CD4-positive, alpha-beta T cell treated with Interleukin-17A for 4 hours (primary cell): ENCODE measurements around the gene DNAAF2.
"Not testable (repeated sequence)": the region's sequence is repeated elsewhere in the genome, so short reads cannot be mapped to it uniquely, and the experiment has no call there.

ENCODE experiments used
- DNase-seq: peaks from one replicate; pipeline ENCODE4 v3.0.0-alpha.2; 2020; ENCODE audit warnings: mixed read lengths

Gene DNAAF2

GRCh38 chr14:49621114-49621881 lies 13.7 kb downstream of the DNAAF2 start:
- no peak for DNase-seq

DNA sequence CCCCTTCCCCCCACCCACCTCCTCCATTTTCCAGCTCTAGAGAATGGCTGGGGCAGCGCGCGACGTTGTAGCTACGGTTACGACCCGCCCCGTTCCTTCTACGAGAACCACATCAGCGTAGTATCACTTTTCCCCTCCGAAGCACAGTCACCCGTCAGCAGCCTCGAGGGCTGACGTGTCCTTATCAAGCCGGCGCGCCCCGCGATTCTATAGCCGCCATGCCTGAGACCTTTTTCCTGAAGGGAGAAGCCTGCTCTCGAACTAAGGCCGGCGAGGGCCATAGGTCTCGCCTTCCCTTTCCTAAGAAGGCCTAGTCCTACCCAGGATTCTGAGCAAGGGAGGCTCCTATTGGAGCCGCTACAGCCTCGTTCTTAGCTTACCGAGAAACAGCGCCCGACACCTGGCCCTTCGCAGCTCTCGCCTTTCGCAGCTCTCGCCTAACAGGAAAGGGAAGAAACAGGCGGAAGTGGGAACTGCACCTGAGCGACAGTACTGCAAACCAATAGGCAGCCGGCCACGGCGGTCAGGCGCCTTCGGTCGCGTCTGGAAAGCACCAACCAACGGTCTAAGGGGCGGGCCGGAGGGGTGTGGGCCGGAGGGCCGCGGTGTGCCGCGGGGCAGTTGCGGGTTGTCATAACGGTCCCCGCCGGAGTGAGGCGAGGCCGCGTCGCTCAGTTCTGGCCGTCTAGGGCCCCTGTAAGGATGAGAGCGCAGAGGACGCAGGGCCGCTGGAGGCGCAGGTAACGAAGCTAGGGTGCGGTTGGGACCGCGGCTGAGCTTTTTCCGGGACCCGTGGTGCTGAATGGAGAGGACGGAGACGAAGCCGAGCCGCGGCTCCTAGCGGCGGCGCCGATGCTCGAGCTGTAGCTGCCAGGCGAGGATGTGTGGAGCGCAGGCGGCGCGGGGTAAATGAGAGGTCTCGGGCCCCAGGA lies 14.6 kb downstream of the DNAAF2 start, which contains the start of the genes MGAT2 and RPL36AL:
Gene MGAT2, plus strand, starts transcription at position 618 of the 932 bp plus-strand sequence. CDS start 470 bp downstream, outside the sequence.
Gene RPL36AL, minus strand, starts transcription at position 445 of the 932 bp plus-strand sequence. CDS start 1,522 bp downstream, outside the sequence.
- peak; percentile 92 for DNase-seq

DNA sequence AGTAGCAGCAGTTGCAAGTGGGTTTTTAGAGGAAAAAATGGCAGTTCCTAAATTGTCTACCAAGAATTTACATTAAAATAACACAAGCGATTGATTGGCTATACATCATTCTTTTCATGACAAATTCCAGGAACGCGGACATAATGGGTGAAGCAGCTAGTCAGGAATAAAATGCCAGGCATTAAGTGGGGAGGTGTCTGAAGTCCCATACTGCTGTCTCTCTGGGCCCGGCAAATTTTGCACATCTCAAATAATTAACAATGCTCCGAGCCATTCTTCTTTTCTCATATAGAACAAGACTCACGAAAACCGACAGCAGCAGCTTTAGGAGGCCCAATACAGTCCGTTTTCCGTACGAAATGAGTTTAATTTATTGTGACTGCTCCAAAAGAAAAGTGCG lies 15.3 kb downstream of the DNAAF2 start:
- no peak for DNase-seq

DNA sequence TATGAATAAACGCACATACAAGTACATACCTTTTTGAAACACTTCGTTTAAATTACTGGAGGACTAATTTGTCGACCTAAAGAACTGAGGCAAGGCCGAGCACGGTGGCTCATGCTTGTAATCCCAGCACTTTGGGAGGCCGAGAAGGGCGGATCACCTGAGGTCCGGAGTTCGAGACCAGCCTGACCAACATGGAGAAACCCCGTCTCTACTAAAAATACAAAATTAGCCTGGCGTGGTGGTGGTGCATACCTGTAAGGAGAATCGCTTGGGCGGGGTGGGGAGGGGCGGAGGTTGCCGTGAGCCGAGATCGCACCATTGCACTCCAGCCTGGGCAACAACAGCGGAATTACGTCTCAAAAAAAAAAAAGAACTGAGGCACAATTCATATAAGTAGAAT lies 15.8 kb downstream of the DNAAF2 start:
- not testable (repeated sequence) for DNase-seq

DNA sequence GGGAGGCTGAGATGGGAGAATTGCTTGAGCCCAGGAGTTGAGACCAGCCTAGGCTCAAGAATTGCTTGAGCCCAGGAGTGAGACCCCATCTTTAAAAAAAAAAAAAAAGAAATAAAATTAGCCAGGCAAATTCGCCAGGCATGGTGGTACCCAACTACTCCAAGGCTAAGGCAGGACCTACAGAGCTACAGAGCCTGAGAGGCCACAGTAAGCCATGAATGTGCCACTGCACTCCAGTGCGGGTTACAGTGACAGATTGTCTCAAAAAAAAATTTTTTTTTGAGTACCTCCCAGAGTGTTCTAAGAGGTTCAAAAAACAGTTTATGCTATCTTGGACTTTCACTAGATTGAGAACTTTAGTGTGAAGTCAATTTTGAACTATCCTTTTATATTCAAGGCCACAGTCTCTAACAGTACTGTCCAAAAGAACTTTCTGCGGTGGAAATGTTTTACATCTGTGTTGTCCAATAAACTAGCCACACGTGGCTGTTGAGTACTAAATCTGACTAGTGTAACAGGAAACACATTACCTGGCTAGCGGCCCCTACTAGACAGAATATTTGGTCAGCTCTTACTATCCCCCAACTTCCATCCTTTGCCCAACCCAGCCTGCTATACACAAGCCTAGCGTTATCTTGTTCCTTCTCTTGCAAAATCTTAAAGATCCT lies 17.1 kb downstream of the DNAAF2 start:
- no peak for DNase-seq

- DNase-seq: no peak
Measured at GRCh38 chr14:49615776-49616175, 19.3 kb downstream of the DNAAF2 start.

- no peak for DNase-seq
Measured at GRCh38 chr14:49614196-49614595, 20.8 kb downstream of the DNAAF2 start.

GRCh38 chr14:49612671-49613070 lies 22.4 kb downstream of the DNAAF2 start:
- no peak for DNase-seq

DNA sequence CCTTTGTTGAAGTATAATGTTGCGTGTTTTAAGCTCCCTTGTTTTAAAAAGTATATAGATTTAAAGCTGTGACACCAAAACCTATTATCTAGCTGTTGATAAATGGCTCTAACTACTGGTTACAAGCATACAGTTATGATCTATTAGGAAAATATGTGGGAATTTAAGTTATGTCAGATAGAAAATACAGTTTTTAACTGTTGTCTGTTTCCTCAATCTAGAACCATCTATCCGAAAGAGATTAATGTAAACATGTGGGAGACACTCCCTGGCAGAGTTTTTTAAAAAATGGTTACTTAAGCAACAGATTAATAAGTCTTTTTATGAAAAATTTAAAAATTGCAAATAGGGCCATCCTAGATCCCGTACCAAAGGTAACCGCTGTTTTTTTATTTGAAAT lies 22.8 kb downstream of the DNAAF2 start:
- DNase-seq: no peak

DNA sequence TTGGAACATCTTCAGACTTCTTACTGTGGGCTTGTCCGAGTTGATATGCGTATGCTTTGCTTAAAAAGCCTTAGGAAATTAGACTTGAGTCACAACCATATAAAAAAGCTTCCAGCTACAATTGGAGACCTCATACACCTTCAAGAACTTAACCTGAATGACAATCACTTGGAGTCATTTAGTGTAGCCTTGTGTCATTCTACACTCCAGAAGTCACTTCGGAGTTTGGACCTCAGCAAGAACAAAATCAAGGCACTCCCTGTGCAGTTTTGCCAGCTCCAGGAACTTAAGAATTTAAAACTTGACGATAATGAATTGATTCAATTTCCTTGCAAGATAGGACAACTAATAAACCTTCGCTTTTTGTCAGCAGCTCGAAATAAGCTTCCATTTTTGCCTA lies 27.5 kb downstream of the DNAAF2 start:
- DNase-seq: no peak

GRCh38 chr14:49598485-49599300 lies 36.4 kb downstream of the DNAAF2 start, which contains the start of gene LRR1:
TSS of gene LRR1 (plus strand) at chr14:49598940. CDS start at chr14:49599021, 81 bp downstream.
- peak; percentile 87 for DNase-seq

- DNase-seq: no peak
Measured at GRCh38 chr14:49598189-49598484, 36.9 kb downstream of the DNAAF2 start.

DNA sequence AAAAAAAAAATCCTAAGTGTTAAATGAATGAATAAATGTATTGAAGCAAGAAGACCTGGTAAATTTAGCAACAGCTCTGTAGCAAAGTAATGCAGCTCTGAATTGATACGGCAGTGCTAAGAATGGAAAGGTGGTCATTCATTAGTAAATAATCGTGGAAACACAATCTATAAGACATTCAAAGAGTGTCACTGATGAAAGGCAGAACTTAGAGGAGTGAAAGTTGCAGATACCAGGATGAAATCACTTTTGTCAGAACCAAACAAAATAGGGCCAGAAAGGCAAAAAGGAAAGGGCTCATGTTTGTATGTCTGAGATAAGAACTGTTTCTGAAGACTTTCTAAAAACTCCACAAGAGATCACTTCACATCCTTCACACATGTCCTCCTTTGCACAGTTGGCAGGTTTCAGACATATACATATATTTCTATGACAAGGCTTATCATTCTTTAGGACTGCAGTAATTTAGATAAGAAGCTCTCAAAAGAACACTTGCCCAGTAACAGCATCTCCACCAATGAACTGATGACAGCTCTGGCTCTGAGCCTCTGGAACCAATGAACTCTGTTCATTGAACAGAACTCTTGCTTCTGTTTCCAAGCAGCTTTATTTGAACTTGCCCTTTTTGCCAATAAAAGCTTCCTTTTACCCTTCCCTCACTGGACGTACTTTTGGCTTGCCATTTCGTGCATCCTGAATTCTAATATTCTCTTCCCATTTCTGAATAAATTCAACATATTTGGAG lies 40.5 kb downstream of the DNAAF2 start:
- DNase-seq: no peak

DNA sequence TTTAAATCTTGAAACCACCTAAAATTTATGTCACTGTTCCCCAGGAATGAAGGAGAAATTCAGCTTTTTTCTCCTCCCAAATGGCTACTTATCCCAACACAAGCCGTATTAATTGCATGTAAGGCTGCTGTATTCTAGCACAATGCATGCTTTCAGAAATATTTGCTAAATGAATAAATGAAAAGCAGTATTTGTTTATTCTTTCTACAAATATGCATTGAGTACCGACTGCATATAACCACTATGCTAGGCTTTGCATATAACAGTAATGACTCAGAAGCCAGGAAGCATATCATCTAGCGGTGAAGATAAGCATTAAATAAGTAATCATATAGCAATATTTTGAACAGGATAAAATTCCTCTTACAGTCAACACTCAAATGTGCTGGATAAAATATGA lies 42.0 kb downstream of the DNAAF2 start:
- DNase-seq: no peak

DNA sequence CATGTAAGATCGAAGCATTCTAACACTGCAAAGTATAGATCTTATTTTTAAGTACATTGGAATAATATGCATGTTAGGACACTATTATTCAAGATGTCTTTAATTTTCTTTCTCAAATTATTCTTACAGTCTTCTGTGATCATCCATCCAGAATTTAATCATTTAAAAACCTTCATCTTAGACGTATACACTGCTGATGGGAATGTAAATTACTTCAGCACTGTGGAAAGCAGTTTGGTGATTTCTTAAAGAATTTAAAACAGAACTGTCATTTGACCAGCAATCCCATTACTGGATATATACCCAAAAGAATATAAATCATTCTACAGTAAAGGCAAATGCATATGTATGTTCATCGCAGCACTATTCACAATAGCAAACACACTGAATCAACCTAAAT lies 45.7 kb downstream of the DNAAF2 start:
- DNase-seq: no peak

DNA sequence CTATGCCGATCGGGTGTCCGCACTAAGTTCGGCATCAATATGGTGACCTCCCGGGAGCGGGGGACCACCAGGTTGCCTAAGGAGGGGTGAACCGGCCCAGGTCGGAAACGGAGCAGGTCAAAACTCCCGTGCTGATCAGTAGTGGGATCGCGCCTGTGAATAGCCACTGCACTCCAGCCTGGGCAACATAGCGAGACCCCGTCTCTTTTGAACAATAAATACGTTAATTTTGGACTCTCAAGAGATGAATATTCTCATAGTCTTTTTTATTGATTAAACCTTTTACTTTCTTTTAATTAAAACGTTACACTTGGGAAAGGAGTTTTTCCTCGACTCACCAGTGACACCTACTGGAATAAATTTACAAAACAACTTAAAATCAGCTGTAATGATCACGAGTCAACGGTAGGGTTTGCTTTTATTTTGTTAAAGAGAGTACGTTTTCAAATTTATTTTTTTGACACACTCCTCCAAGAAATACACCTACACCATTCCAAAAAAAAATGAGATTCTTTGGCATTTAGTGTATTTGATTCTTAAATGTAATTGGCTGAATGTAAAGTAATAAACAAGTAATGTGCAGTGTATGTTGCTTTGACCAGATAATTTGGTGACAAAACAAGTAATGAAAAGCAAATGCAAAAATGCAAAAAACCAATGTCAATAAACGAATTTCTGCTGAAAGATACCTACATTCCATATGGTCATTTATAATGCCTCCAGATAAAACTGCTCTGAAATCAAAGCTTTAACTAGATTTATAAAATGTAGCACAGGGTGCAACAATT lies 48.2 kb downstream of the DNAAF2 start:
- DNase-seq: peak; percentile 30

DNA sequence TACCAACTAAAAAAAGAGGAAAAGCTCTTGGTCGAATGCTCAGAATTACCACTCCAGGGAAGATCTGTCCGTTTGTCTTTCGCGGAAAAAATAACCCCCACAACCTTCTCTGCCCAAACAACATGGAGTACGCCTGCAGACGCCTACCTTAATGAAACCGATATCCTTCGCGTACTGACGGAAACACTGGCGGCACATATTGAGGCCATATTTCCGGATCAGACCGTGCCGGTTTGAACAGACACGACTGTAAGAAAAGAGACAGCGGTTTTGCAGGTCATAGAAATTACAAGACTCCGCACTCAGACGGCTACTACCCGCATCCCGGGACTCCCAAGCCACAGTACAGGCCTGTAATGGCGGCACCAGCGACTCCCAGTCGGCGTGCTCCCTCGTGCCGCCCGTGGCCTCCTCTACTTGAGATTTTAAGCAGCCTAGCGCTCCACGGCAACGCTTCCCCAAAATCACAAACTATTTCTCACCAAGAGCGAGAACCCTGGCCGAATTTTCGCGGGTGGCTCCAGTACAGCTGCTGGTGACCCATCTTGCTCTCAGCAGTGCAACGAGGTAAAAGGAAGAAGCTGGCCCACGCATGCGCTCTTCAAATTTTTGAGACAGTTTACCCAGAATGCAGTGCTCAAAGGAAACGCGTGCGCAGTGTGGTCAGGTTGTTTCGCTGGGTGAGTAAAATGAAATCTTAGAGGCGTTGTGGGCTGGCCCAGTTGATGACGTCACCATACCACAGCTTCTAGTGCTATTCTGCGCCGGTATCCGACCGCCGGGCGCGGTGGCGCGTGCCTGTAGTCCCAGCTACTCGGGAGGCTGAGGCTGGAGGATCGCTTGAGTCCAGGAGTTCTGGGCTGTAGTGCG lies 49.0 kb downstream of the DNAAF2 start, which contains the start of gene RPS29:
Gene RPS29, minus strand, starts transcription at position 578 of the 870 bp plus-strand sequence. Its CDS starts 34 bp downstream, at position 544.
- DNase-seq: peak; percentile 99

- DNase-seq: peak; percentile 7
Measured at GRCh38 chr14:49584981-49585640, 49.9 kb downstream of the DNAAF2 start.

DNA sequence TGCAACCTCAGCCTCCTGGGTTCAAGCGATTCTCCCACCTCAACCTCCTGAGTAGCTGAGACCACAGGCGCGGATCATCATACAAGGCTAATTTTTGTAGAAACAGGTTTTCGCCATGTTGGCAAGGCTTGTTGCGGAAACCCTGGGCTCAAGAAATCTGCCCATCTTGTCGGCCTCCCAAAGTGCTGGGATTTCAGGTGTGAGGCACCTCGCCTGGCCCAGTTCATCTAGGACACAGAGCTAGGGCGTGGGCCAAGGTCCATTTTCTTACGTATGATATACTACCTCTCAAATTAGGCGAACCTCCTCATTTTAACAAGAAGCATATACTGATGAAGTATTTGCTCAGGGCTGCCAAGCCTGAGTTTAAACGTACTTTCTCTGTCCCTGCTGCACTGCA lies 51.0 kb downstream of the DNAAF2 start:
- DNase-seq: no peak
